Neural progenitor cell (in vitro differentiated cells): ENCODE measurements around the gene SUMO3. TPM values are rescaled to one million over a fixed set of nuclear protein-coding genes. Genes with fewer than 3 reads are reported as not detected.

ENCODE experiments used
- DNase-seq: peaks from one replicate; pipeline ENCODE4 v3.0.0-alpha.2; 2016; ENCODE audit warnings: low spot score
- H2AFZ ChIP-seq: fragments of 200-600 bp; sonication (generic); replicated peaks from 2 replicates; pipeline ENCODE4 v1.6.1; 2016; ENCODE audit warnings: antibody characterized with exemption
- H3F3A ChIP-seq: fragments of 200-600 bp; sonication (generic); 2 replicates; pipeline ENCODE4 v1.6.1; 2016; ENCODE audit warnings: antibody characterized with exemption, low read depth
- H3K27ac ChIP-seq: fragments of 200-600 bp; sonication (generic); 2 replicates; pipeline ENCODE4 v1.5.1; 2016; ENCODE audit warnings: mild to moderate bottlenecking
- H3K27me3 ChIP-seq: fragments of 200-600 bp; sonication (generic); 2 replicates; pipeline ENCODE4 v1.6.1; 2016; ENCODE audit warnings: mild to moderate bottlenecking, moderate library complexity
- H3K36me3 ChIP-seq: fragments of 200-600 bp; sonication (generic); 2 replicates; pipeline ENCODE4 v1.5.1; 2016
- H3K4me1 ChIP-seq: fragments of 200-600 bp; sonication (generic); 2 replicates; pipeline ENCODE4 v1.6.1; 2016; ENCODE audit warnings: mixed run types
- H3K4me2 ChIP-seq: fragments of 200-600 bp; sonication (generic); 2 replicates; pipeline ENCODE4 v1.6.1; 2016
- H3K4me3 ChIP-seq: fragments of 200-600 bp; sonication (generic); 2 replicates; pipeline ENCODE4 v1.5.1; 2016
- H3K79me2 ChIP-seq: fragments of 200-600 bp; sonication (generic); 2 replicates; pipeline ENCODE4 v1.6.1; 2016; ENCODE audit warnings: low read depth
- H3K9ac ChIP-seq: fragments of 200-600 bp; sonication (generic); 2 replicates; pipeline ENCODE4 v1.6.1; 2016
- H3K9me3 ChIP-seq: fragments of 200-600 bp; sonication (generic); 2 replicates; pipeline ENCODE4 v1.5.1; 2016; ENCODE audit warnings: low read depth
- H4K20me1 ChIP-seq: fragments of 200-600 bp; sonication (generic); 2 replicates; pipeline ENCODE4 v1.6.1; 2016; ENCODE audit warnings: low read depth
- H3K27ac Mint-ChIP-seq: 3 replicates; pipeline ENCODE4 v1.8.0; 2021; ENCODE audit warnings: mixed read lengths
- H3K27me3 Mint-ChIP-seq: 2 replicates; pipeline ENCODE4 v1.8.0; 2022; ENCODE audit warnings: low read depth, mild to moderate bottlenecking, inconsistent platforms, moderate library complexity, mixed read lengths; ENCODE audit not compliant: insufficient read depth
- H3K36me3 Mint-ChIP-seq: 3 replicates; pipeline ENCODE4 v1.8.0; 2021; ENCODE audit warnings: mixed read lengths
- H3K4me1 Mint-ChIP-seq: 3 replicates; pipeline ENCODE4 v1.8.0; 2021; ENCODE audit warnings: mixed read lengths
- H3K4me3 Mint-ChIP-seq: 3 replicates; pipeline ENCODE4 v1.8.0; 2021; ENCODE audit warnings: mild to moderate bottlenecking, moderate library complexity, mixed read lengths
- H3K9me3 Mint-ChIP-seq: 3 replicates; pipeline ENCODE4 v1.8.0; 2020; ENCODE audit warnings: mixed read lengths
- CTCF ChIP-seq: fragments of 200-600 bp; sonication (generic); IDR thresholded peaks from 2 replicates; pipeline ENCODE4 v1.5.1; 2017; ENCODE audit warnings: antibody characterized with exemption, mild to moderate bottlenecking
- EZH2 ChIP-seq: fragments of 200-600 bp; sonication (generic); IDR thresholded peaks from 2 replicates; pipeline ENCODE4 v1.6.1; 2017; ENCODE audit warnings: antibody characterized with exemption, mild to moderate bottlenecking, moderate library complexity
- EZH2phosphoT487 ChIP-seq: fragments of 200-600 bp; sonication (generic); IDR thresholded peaks from 2 replicates; pipeline ENCODE4 v1.6.1; 2017; ENCODE audit warnings: antibody characterized with exemption
- total RNA-seq: library from RNA; depleted of rRNA; stranded (reverse); fragments of >200 nt; gene quantifications from 2 replicates; pipeline ENCODE4 v1.2.3, GENCODE V29; 2015; ENCODE audit warnings: low replicate concordance

The SUMO3 gene
- total RNA-seq, 1 donor from 2014 or later, result 135 TPM

GRCh38 chr21:44759628-44760285 is 58.1 kb downstream of the SUMO3 start:
- H3K4me1 ChIP-seq, result no peaks in the 10 kb centered on the region
- H3K4me3 Mint-ChIP-seq, result no peak overlapping the region
- H3K36me3 ChIP-seq, result no peaks in the 10 kb centered on the region
- no peak overlapping the region for H3K9ac ChIP-seq
- H3K4me3 ChIP-seq, result no peak overlapping the region
- peaks cover 8% of the 10 kb centered on the region for H3K27me3 Mint-ChIP-seq
- H3K27me3 ChIP-seq, result no peaks in the 10 kb centered on the region
- TF ChIP-seq EZH2phosphoT487 (no peak), CTCF (no peak), EZH2 (no peak)
- H3K36me3 Mint-ChIP-seq, result no peaks in the 10 kb centered on the region
- H2AFZ ChIP-seq, result no peak overlapping the region
- DNase-seq, result no peak
- peaks cover 10% of the 10 kb centered on the region for H3K9me3 Mint-ChIP-seq
- H3K27ac ChIP-seq, result no peak overlapping the region
- peaks cover 12% of the 10 kb centered on the region for H3K4me1 Mint-ChIP-seq
- H3K27ac Mint-ChIP-seq, result no peak overlapping the region
- no peak overlapping the region for H3K4me2 ChIP-seq
- H3F3A ChIP-seq, result no peaks in the 10 kb centered on the region
- no peaks in the 10 kb centered on the region for H3K79me2 ChIP-seq
- no peaks in the 10 kb centered on the region for H4K20me1 ChIP-seq
- H3K9me3 ChIP-seq, result no peaks in the 10 kb centered on the region

GRCh38 chr21:44758781-44759627 is 58.9 kb downstream of the SUMO3 start:
- no peak overlapping the region for H3K27ac Mint-ChIP-seq
- Histone ChIP-seq H3K4me3 (no peak overlapping the region), H3K27ac (no peak overlapping the region), H3K4me2 (no peak overlapping the region), H3K27me3 (no peaks in the 10 kb centered on the region), H3K9me3 (no peaks in the 10 kb centered on the region), H3K4me1 (no peaks in the 10 kb centered on the region), H4K20me1 (no peaks in the 10 kb centered on the region), H3F3A (no peaks in the 10 kb centered on the region), H2AFZ (no peak overlapping the region), H3K79me2 (no peaks in the 10 kb centered on the region), H3K36me3 (no peaks in the 10 kb centered on the region), H3K9ac (no peak overlapping the region)
- no peak for TF ChIP-seq EZH2
- no peak for TF ChIP-seq CTCF
- no peak for TF ChIP-seq EZH2phosphoT487
- no peak for DNase-seq
- H3K27me3 Mint-ChIP-seq, result peaks cover 8% of the 10 kb centered on the region
- no peak overlapping the region for H3K4me3 Mint-ChIP-seq
- H3K9me3 Mint-ChIP-seq, result peaks cover 12% of the 10 kb centered on the region
- no peaks in the 10 kb centered on the region for H3K36me3 Mint-ChIP-seq
- H3K4me1 Mint-ChIP-seq, result peaks cover 12% of the 10 kb centered on the region

GRCh38 chr21:44758141-44758561 is 59.7 kb downstream of the SUMO3 start:
- no peak for TF ChIP-seq CTCF
- TF ChIP-seq EZH2, result no peak
- no peak for TF ChIP-seq EZH2phosphoT487
- no peak overlapping the region for H3K27ac ChIP-seq
- H3K4me3 ChIP-seq, result no peak overlapping the region
- no peaks in the 10 kb centered on the region for H3F3A ChIP-seq
- no peak overlapping the region for H2AFZ ChIP-seq
- H3K9ac ChIP-seq, result no peak overlapping the region
- no peaks in the 10 kb centered on the region for H3K79me2 ChIP-seq
- H3K27me3 Mint-ChIP-seq, result peaks cover 7% of the 10 kb centered on the region
- no peaks in the 10 kb centered on the region for H3K4me1 ChIP-seq
- H3K9me3 ChIP-seq, result no peaks in the 10 kb centered on the region
- H4K20me1 ChIP-seq, result no peaks in the 10 kb centered on the region
- no peak overlapping the region for H3K27ac Mint-ChIP-seq
- H3K4me3 Mint-ChIP-seq, result no peak overlapping the region
- H3K9me3 Mint-ChIP-seq, result peaks cover 12% of the 10 kb centered on the region
- H3K27me3 ChIP-seq, result no peaks in the 10 kb centered on the region
- peaks cover 12% of the 10 kb centered on the region for H3K4me1 Mint-ChIP-seq
- H3K4me2 ChIP-seq, result no peak overlapping the region
- H3K36me3 ChIP-seq, result no peaks in the 10 kb centered on the region
- no peaks in the 10 kb centered on the region for H3K36me3 Mint-ChIP-seq
- no peak for DNase-seq
